Prostate gland (tissue), 2 donors: Measurements from ENCODE around the gene ANKFY1.

Experiments used
- CTCF ChIP-seq, 4 experiments: fragments of 200-600 bp in 2 of 4; fragments of 450-650 bp in 2 of 4; sonication (generic) in 2 of 4; IDR thresholded peaks; 1 replicate in 3 of 4; 2 replicates in 1 of 4; pipeline ENCODE4 v1.5.1; 2016 to 2019; ENCODE audit warnings: antibody characterized with exemption in 4 of 4, mild to moderate bottlenecking in 2 of 4, moderate library complexity in 2 of 4
- POLR2A ChIP-seq: fragments of 450-650 bp; IDR thresholded peaks from one replicate; pipeline ENCODE4 v1.6.1; 2016; ENCODE audit warnings: antibody characterized with exemption, mild to moderate bottlenecking
- POLR2AphosphoS5 ChIP-seq: sonication (generic); formaldehyde crosslinking; IDR thresholded peaks from one replicate; pipeline ENCODE4 v1.6.1; 2017; ENCODE audit warnings: antibody characterized with exemption

- no peak for TF ChIP-seq POLR2A
- no peak for TF ChIP-seq CTCF (IDR thresholded peaks at IDR 0.05)
- TF ChIP-seq POLR2AphosphoS5 = no peak
Observed at GRCh38 chr17:4147751-4148310, 115.9 kb downstream of the ANKFY1 start.
